HEK293 (cell line): ENCODE data around the gene ACTR6.
A peak's percentile ranks its signal among the peaks of the same experiment; 100 is the strongest.

ENCODE experiments used
- CTCF ChIA-PET: fragments of 350-600 bp; formaldehyde crosslinking; extraction: SDS; loops from one replicate; lab custom pipeline; 2021; ENCODE audit warnings: antibody characterized with exemption; lab: Yijun Ruan, JAX
- POLR2A ChIA-PET: fragments of 300-600 bp; formaldehyde crosslinking; extraction: SDS; loops from one replicate; lab custom pipeline; 2020; ENCODE audit warnings: antibody characterized with exemption, inconsistent platforms; lab: Yijun Ruan, JAX
- H3K27ac ChIP-seq: fragments of 200-500 bp; sonication (Bioruptor generic); 2 replicates; pipeline ENCODE4 v1.5.1; 2014; ENCODE audit warnings: low read depth, low read length, control low read depth, inconsistent platforms; ENCODE audit errors: extremely low read depth
- H3K36me3 ChIP-seq, 2 experiments: fragments of 200-500 bp in 1 of 2; sonication (Bioruptor generic) in 1 of 2; 1 replicate in 1 of 2; 2 replicates in 1 of 2; pipeline ENCODE4 v1.5.1; 2014 to 2017; ENCODE audit warnings: inconsistent platforms in 2 of 2, low read length in 2 of 2; ENCODE audit not compliant: control insufficient read depth in 2 of 2, insufficient read depth in 1 of 2
- H3K4me1 ChIP-seq: fragments of 200-500 bp; sonication (Bioruptor generic); 2 replicates; pipeline ENCODE4 v1.5.1; 2014; ENCODE audit warnings: mild to moderate bottlenecking, low read length, inconsistent platforms; ENCODE audit not compliant: control insufficient read depth, insufficient read depth
- H3K4me3 ChIP-seq: 2 replicates; pipeline ENCODE4 v1.5.1; 2011; ENCODE audit warnings: low read depth, mild to moderate bottlenecking, control low read depth, low read length, moderate library complexity
- H3K9me3 ChIP-seq: fragments of 200-500 bp; sonication (Bioruptor generic); 2 replicates; pipeline ENCODE4 v1.5.1; 2014; ENCODE audit warnings: low read depth, low read length, inconsistent platforms; ENCODE audit not compliant: control insufficient read depth, insufficient read depth
- EGR2 ChIP-seq: fragments of 450-650 bp; formaldehyde crosslinking; IDR thresholded peaks from 2 replicates; pipeline ENCODE4 v1.5.1; 2016; ENCODE audit warnings: low read depth, missing biosample characterization, missing genetic modification characterization
- MYNN ChIP-seq: fragments of 450-650 bp; formaldehyde crosslinking; IDR thresholded peaks from 2 replicates; pipeline ENCODE4 v1.5.1; 2016; ENCODE audit warnings: missing biosample characterization, missing genetic modification characterization, borderline replicate concordance
- SP3 ChIP-seq: fragments of 450-650 bp; formaldehyde crosslinking; IDR thresholded peaks from 2 replicates; pipeline ENCODE4 v1.5.1; 2016; ENCODE audit warnings: missing biosample characterization, missing genetic modification characterization
- ZNF133 ChIP-seq: fragments of 450-650 bp; formaldehyde crosslinking; IDR thresholded peaks from 2 replicates; pipeline ENCODE4 v1.5.1; 2016; ENCODE audit warnings: missing biosample characterization, missing genetic modification characterization
- ZNF16 ChIP-seq: fragments of 450-650 bp; formaldehyde crosslinking; IDR thresholded peaks from 2 replicates; pipeline ENCODE4 v1.5.1; 2016; ENCODE audit warnings: low read depth, missing biosample characterization, missing genetic modification characterization
- ZNF184 ChIP-seq: fragments of 450-650 bp; IDR thresholded peaks from 2 replicates; pipeline ENCODE4 v1.5.1; 2018; ENCODE audit warnings: missing biosample characterization, mild to moderate bottlenecking, missing genetic modification characterization
- ZNF2 ChIP-seq: fragments of 450-650 bp; formaldehyde crosslinking; IDR thresholded peaks from 2 replicates; pipeline ENCODE4 v1.5.1; 2016; ENCODE audit warnings: missing biosample characterization, missing genetic modification characterization
- ZNF280D ChIP-seq: fragments of 450-650 bp; formaldehyde crosslinking; IDR thresholded peaks from 2 replicates; pipeline ENCODE4 v1.5.1; 2016; ENCODE audit warnings: missing biosample characterization, missing genetic modification characterization
- ZNF335 ChIP-seq: fragments of 450-650 bp; formaldehyde crosslinking; conservative IDR thresholded peaks from 2 replicates; pipeline ENCODE4 v1.5.1; 2016; ENCODE audit warnings: missing biosample characterization, missing genetic modification characterization
- ZNF423 ChIP-seq: fragments of 450-650 bp; formaldehyde crosslinking; IDR thresholded peaks from 2 replicates; pipeline ENCODE4 v1.5.1; 2016; ENCODE audit warnings: missing biosample characterization, missing genetic modification characterization
- ZNF518A ChIP-seq: fragments of 450-650 bp; formaldehyde crosslinking; conservative IDR thresholded peaks from 2 replicates; pipeline ENCODE4 v1.5.1; 2016; ENCODE audit warnings: low read depth, missing biosample characterization, missing genetic modification characterization
- ZNF521 ChIP-seq: fragments of 450-650 bp; formaldehyde crosslinking; IDR thresholded peaks from 2 replicates; pipeline ENCODE4 v1.5.1; 2017; ENCODE audit warnings: missing biosample characterization, mild to moderate bottlenecking, missing genetic modification characterization
- ZNF571 ChIP-seq: fragments of 450-650 bp; formaldehyde crosslinking; IDR thresholded peaks from 2 replicates; pipeline ENCODE4 v1.5.0; 2017; ENCODE audit warnings: missing biosample characterization, missing genetic modification characterization
- ZNF658 ChIP-seq: fragments of 450-650 bp; formaldehyde crosslinking; IDR thresholded peaks from 2 replicates; pipeline ENCODE4; 2016; ENCODE audit warnings: missing biosample characterization, missing genetic modification characterization
- ZXDB ChIP-seq: fragments of 450-650 bp; formaldehyde crosslinking; IDR thresholded peaks from 2 replicates; pipeline ENCODE4 v1.5.1; 2016; ENCODE audit warnings: missing biosample characterization, missing genetic modification characterization
- TF ChIP-seq, protein P1 (sequence below): fragments of 450-650 bp; IDR thresholded peaks from 2 replicates; pipeline ENCODE4 v1.5.1; 2018; ENCODE audit warnings: missing biosample characterization, mild to moderate bottlenecking, missing genetic modification characterization
- TF ChIP-seq, protein P2 (sequence below): fragments of 450-650 bp; formaldehyde crosslinking; IDR thresholded peaks from 2 replicates; pipeline ENCODE4 v1.5.1; 2016; ENCODE audit warnings: missing biosample characterization, missing genetic modification characterization
- TF ChIP-seq, protein P3 (sequence below): fragments of 450-650 bp; formaldehyde crosslinking; IDR thresholded peaks from 2 replicates; pipeline ENCODE4 v1.5.1; 2016; ENCODE audit warnings: missing biosample characterization, missing genetic modification characterization

Gene ACTR6

DNA sequence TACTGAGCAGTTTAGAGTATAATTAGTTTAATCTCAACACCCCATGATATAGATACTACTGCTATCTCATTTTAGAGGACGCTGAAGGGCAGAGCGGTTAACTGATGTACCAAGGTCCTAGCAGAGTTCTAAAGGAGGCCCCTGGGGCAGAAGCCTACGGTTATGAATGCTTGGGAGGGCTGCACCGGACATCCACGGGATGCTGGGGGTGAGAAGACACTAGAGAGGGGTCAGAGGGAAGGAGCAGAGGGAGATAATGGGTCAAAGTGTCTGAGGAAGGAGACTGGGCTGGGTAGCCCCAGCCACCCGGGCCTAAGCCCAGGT lies 1.6 kb upstream of the ACTR6 start:
- Histone ChIP-seq H3K9me3 (no peaks in the 10 kb centered on the region), H3K4me3 (peak overlapping the region; percentile 78), H3K27ac (peak overlapping the region; percentile 64; the same call in 1 of the 2 replicates)
- CTCF ChIA-PET = interaction anchor here (0.7 kb wide), 1 partner anchor 57 kb away, joined by 3 read pairs; no protein-coding TSS in a partner anchor
- TF ChIP-seq ZNF280D (no peak), ZNF2 (tag by site-specific recombination) (0 out of 2 replicates have a peak, but pooled peaks have one; percentile 33), ZNF335 (tag by site-specific recombination) (peak; percentile 82)
- TF ChIP-seq, all 188 proteins: peak for 2
- peaks cover 2% of the 10 kb centered on the region; the same call in 1 of the 2 replicates for H3K4me1 ChIP-seq
- H3K36me3 ChIP-seq = peaks cover 0 to 12% of the 10 kb centered on the region in 2 experiments; a peak in 2 of 3 replicates
- POLR2A ChIA-PET = no interaction called here

DNA sequence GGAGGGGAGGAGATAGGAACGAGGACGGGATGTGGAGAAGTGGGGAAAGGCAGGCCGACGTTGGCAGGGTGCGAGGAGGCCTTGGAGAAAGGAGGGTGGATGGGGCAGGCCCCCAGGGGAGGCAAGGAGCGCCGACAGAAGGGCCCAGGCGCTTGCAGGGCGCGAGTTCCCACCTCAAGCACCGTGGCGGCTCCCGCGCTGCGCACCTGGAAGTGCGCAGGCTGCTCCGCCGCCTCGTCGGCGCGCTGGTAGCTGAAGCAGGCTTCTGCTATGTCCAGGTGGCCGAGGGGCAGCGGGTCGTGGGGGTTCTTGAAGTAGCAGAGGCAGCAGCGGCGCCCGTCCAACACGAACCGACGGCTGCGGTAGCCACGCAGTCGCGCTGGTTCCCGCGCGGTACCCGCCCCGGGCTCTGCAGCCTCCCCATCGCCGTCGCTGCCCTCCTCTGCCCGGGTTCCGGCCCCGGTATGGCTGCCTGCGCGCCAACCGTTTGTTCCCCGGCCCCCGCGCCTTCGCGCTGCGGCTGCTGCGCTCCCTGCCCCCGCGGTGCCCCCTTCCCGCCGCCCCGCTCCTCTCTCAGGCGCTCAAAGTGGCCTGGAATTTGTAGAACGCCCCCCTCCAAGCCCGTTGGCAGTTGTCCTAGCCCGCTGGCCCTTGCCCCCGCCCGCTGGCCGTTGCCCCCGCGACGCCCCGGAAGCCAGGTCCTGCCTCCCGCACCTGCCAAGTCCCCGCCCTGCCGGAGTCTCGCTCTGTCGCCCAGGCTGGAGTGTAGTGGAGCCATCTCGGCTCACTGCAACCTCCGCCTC lies 1.1 kb upstream of the ACTR6 start:
- Histone ChIP-seq H3K27ac (peak overlapping the region; percentile 64), H3K36me3 (peaks cover 0 to 10% of the 10 kb centered on the region in 2 experiments; a peak in 2 of 3 replicates), H3K9me3 (no peaks in the 10 kb centered on the region), H3K4me1 (peaks cover 2% of the 10 kb centered on the region; the same call in 1 of the 2 replicates), H3K4me3 (peak overlapping the region; percentile 78)
- CTCF ChIA-PET = interaction anchor here (0.7 kb wide), 1 partner anchor 56 kb away, joined by 3 read pairs; no protein-coding TSS in a partner anchor
- POLR2A ChIA-PET = interaction anchor here (2.0 kb wide), 1 partner anchor 68 kb away, joined by 11 read pairs; the partner anchor contains the start of genes DEPDC4 and SCYL2
- no peak for TF ChIP-seq ZNF571 (tag by site-specific recombination)
- no peak for TF ChIP-seq ZNF658
- no peak for TF ChIP-seq ZNF184
- TF ChIP-seq, protein P1, sequence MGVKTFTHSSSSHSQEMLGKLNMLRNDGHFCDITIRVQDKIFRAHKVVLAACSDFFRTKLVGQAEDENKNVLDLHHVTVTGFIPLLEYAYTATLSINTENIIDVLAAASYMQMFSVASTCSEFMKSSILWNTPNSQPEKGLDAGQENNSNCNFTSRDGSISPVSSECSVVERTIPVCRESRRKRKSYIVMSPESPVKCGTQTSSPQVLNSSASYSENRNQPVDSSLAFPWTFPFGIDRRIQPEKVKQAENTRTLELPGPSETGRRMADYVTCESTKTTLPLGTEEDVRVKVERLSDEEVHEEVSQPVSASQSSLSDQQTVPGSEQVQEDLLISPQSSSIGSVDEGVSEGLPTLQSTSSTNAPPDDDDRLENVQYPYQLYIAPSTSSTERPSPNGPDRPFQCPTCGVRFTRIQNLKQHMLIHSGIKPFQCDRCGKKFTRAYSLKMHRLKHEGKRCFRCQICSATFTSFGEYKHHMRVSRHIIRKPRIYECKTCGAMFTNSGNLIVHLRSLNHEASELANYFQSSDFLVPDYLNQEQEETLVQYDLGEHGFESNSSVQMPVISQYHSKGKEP (tag by site-specific recombination) = no peak
- 0 out of 2 replicates have a peak, but pooled peaks have one; percentile 24 for TF ChIP-seq ZXDB (tag by site-specific recombination)
- TF ChIP-seq, protein P2, sequence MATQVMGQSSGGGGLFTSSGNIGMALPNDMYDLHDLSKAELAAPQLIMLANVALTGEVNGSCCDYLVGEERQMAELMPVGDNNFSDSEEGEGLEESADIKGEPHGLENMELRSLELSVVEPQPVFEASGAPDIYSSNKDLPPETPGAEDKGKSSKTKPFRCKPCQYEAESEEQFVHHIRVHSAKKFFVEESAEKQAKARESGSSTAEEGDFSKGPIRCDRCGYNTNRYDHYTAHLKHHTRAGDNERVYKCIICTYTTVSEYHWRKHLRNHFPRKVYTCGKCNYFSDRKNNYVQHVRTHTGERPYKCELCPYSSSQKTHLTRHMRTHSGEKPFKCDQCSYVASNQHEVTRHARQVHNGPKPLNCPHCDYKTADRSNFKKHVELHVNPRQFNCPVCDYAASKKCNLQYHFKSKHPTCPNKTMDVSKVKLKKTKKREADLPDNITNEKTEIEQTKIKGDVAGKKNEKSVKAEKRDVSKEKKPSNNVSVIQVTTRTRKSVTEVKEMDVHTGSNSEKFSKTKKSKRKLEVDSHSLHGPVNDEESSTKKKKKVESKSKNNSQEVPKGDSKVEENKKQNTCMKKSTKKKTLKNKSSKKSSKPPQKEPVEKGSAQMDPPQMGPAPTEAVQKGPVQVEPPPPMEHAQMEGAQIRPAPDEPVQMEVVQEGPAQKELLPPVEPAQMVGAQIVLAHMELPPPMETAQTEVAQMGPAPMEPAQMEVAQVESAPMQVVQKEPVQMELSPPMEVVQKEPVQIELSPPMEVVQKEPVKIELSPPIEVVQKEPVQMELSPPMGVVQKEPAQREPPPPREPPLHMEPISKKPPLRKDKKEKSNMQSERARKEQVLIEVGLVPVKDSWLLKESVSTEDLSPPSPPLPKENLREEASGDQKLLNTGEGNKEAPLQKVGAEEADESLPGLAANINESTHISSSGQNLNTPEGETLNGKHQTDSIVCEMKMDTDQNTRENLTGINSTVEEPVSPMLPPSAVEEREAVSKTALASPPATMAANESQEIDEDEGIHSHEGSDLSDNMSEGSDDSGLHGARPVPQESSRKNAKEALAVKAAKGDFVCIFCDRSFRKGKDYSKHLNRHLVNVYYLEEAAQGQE = no peak; the same call in 1 of the 2 replicates
- TF ChIP-seq ZNF423 = no peak
- no peak for TF ChIP-seq MYNN (tag by site-specific recombination)
- peak; percentile 67 for TF ChIP-seq EGR2 (tag by site-specific recombination)
- TF ChIP-seq ZNF133 (tag by site-specific recombination) = no peak
- no peak for TF ChIP-seq ZNF16 (tag by site-specific recombination)
- TF ChIP-seq ZNF521 = no peak
- no peak for TF ChIP-seq ZNF518A
- peak; percentile 69 for TF ChIP-seq SP3 (tag by site-specific recombination)
- TF ChIP-seq, protein P3, sequence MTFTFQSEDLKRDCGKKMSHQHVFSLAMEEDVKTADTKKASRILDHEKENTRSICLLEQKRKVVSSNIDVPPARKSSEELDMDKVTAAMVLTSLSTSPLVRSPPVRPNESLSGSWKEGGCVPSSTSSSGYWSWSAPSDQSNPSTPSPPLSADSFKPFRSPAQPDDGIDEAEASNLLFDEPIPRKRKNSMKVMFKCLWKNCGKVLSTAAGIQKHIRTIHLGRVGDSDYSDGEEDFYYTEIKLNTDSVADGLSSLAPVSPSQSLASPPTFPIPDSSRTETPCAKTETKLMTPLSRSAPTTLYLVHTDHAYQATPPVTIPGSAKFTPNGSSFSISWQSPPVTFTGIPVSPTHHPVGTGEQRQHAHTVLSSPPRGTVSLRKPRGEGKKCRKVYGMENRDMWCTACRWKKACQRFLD (tag by site-specific recombination) = no peak
